HCT116 (cell line): ENCODE results near the gene ISCA2. TPM values are rescaled to one million over a fixed set of nuclear protein-coding genes. Genes with fewer than 3 reads are reported as not detected.

Experiments used
- ATAC-seq: fragments of 200-7000 bp; cut with Tn5 transposase; 2 replicates; pipeline ENCODE4 v1.9.1; 2020; ENCODE audit warnings: mild to moderate bottlenecking, moderate library complexity
- BruUV-seq: library from RNA; stranded (reverse); fragments of 400-500 nt; replicated peaks from 2 replicates; lab custom pipeline; 2021; lab: Mats Ljungman, UMichigan
- CTCF ChIA-PET: fragments of 300-600 bp; sonication (Branson Sonifier 250); formaldehyde crosslinking; loops from one replicate; lab custom pipeline; 2021; ENCODE audit warnings: antibody characterized with exemption; lab: Charles Lee
- POLR2A ChIA-PET: fragments of 300-600, 350-600 bp; sonication (Branson Sonifier 250); formaldehyde crosslinking; loops from one replicate; lab custom pipeline; 2021; ENCODE audit warnings: antibody characterized with exemption; lab: Charles Lee
- RAD21 ChIA-PET, 2 experiments: fragments of 300-600 bp; sonication (Branson Sonifier 250); formaldehyde crosslinking; loops; one replicate each; lab custom pipeline; 2023; ENCODE audit warnings: low total read pairs in 2 of 2; ENCODE audit not compliant: uncharacterized antibody in 2 of 2, unreplicated experiment in 2 of 2, low non-redundant PET in 1 of 2; lab: Charles Lee
- DNase-seq: peaks from one replicate; pipeline ENCODE4 v3.0.0-alpha.2; 2010; ENCODE audit warnings: low read depth, low spot score
- H2AFZ ChIP-seq: fragments of 200-600 bp; shearing (Covaris generic), sonication (generic); 2 replicates; pipeline ENCODE4 v1.6.1; 2017; ENCODE audit warnings: low read depth, mixed run types, mixed read lengths, antibody characterized with exemption, low read length; ENCODE audit not compliant: poor library complexity, severe bottlenecking
- H3K27ac ChIP-seq: 2 replicates; pipeline ENCODE4 v1.5.1; 2012; ENCODE audit warnings: low read depth, low read length
- H3K27me3 ChIP-seq: fragments of 200-600 bp; sonication (generic); 2 replicates; pipeline ENCODE4 v1.6.1; 2016; ENCODE audit warnings: mixed run types, low read length, mixed read lengths; ENCODE audit not compliant: insufficient read depth
- H3K36me3 ChIP-seq, 2 experiments: fragments of 200-500 bp in 1 of 2; fragments of 200-600 bp in 1 of 2; sonication (Bioruptor generic) in 1 of 2; sonication (generic) in 1 of 2; 2 replicates each; pipeline versions ENCODE4 v1.5.1 to v1.6.1; 2014 to 2016; ENCODE audit warnings: low read length in 2 of 2, inconsistent platforms in 1 of 2, mixed read lengths in 1 of 2, mixed run types in 1 of 2; ENCODE audit not compliant: insufficient read depth in 2 of 2, control insufficient read depth in 1 of 2
- H3K4me1 ChIP-seq, 2 experiments: fragments of 200-600 bp in 1 of 2; sonication (generic) in 1 of 2; 2 replicates each; pipeline versions ENCODE4 v1.5.1 to v1.6.1; 2012 to 2017; ENCODE audit warnings: low read length in 2 of 2, inconsistent platforms in 1 of 2, mild to moderate bottlenecking in 1 of 2, mixed read lengths in 1 of 2, mixed run types in 1 of 2, moderate library complexity in 1 of 2; ENCODE audit not compliant: insufficient read depth in 2 of 2, control insufficient read depth in 1 of 2
- H3K4me2 ChIP-seq: fragments of 200-600 bp; sonication (generic); 2 replicates; pipeline ENCODE4 v1.6.1; 2017; ENCODE audit warnings: mixed run types, low read length, mixed read lengths
- H3K4me3 ChIP-seq, 2 experiments: fragments of 200-600 bp in 1 of 2; sonication (generic) in 1 of 2; replicated peaks in 1 of 2; 2 replicates each; pipeline ENCODE4 v1.5.1; 2011 to 2016; ENCODE audit warnings: low read length in 2 of 2, control low read depth in 1 of 2, low read depth in 1 of 2, mild to moderate bottlenecking in 1 of 2, mixed read lengths in 1 of 2, mixed run types in 1 of 2
- H3K79me2 ChIP-seq: fragments of 200-600 bp; sonication (generic); 2 replicates; pipeline ENCODE4 v1.6.1; 2017; ENCODE audit warnings: mild to moderate bottlenecking, mixed run types, low read length, moderate library complexity, mixed read lengths; ENCODE audit not compliant: insufficient read depth
- H3K9ac ChIP-seq: fragments of 200-600 bp; sonication (generic); 2 replicates; pipeline ENCODE4 v1.6.1; 2016; ENCODE audit warnings: low read length, mixed read lengths
- H3K9me2 ChIP-seq: fragments of 200-600 bp; sonication (generic), shearing (Covaris generic); 2 replicates; pipeline ENCODE4 v1.6.1; 2017; ENCODE audit warnings: mixed run types, mild to moderate bottlenecking, moderate library complexity; ENCODE audit not compliant: insufficient read depth
- H3K9me3 ChIP-seq, 2 experiments: fragments of 200-500 bp in 1 of 2; fragments of 200-600 bp in 1 of 2; sonication (Bioruptor generic) in 1 of 2; sonication (generic) in 1 of 2; 2 replicates each; pipeline ENCODE4 v1.6.1; 2014 to 2017; ENCODE audit warnings: low read length in 2 of 2, mixed read lengths in 2 of 2, inconsistent platforms in 1 of 2, low read depth in 1 of 2, mild to moderate bottlenecking in 1 of 2, mixed run types in 1 of 2, moderate library complexity in 1 of 2; ENCODE audit not compliant: control insufficient read depth in 1 of 2, insufficient read depth in 1 of 2
- H4K20me1 ChIP-seq: fragments of 200-600 bp; sonication (generic), shearing (Covaris generic); 2 replicates; pipeline ENCODE4 v1.6.1; 2017; ENCODE audit warnings: mixed run types, mild to moderate bottlenecking, moderate library complexity; ENCODE audit not compliant: insufficient read depth
- ATF3 ChIP-seq: IDR thresholded peaks from 2 replicates; pipeline ENCODE4 v1.6.1; 2012
- CBX3 ChIP-seq: IDR thresholded peaks from 2 replicates; pipeline ENCODE4 v1.6.1; 2012; ENCODE audit warnings: low read depth
- CTCF ChIP-seq, 3 experiments: fragments of 200-600 bp in 1 of 3; sonication (generic) in 1 of 3; IDR thresholded peaks in 2 of 3; conservative IDR thresholded peaks in 1 of 3; 2 replicates each; pipeline ENCODE4 v1.5.1; 2012 to 2017; ENCODE audit warnings: low read depth in 2 of 3, low read length in 2 of 3, antibody characterized with exemption in 1 of 3, borderline replicate concordance in 1 of 3, control low read depth in 1 of 3, mild to moderate bottlenecking in 1 of 3, mixed read lengths in 1 of 3, mixed run types in 1 of 3, moderate library complexity in 1 of 3; ENCODE audit not compliant: insufficient read depth in 1 of 3
- EGR1 ChIP-seq: IDR thresholded peaks from 2 replicates; pipeline ENCODE4 v1.6.1; 2012; ENCODE audit warnings: low read depth
- ELF1 ChIP-seq: IDR thresholded peaks from 2 replicates; pipeline ENCODE4 v1.6.1; 2012; ENCODE audit warnings: low read depth, borderline replicate concordance
- EZH2 ChIP-seq: fragments of 200-600 bp; sonication (generic); IDR thresholded peaks from 2 replicates; pipeline ENCODE4 v1.6.1; 2017; ENCODE audit warnings: antibody characterized with exemption, mixed run types
- EZH2phosphoT487 ChIP-seq: fragments of 200-600 bp; IDR thresholded peaks from 2 replicates; pipeline ENCODE4 v1.6.1; 2018; ENCODE audit warnings: antibody characterized with exemption, borderline replicate concordance
- JUND ChIP-seq: IDR thresholded peaks from 2 replicates; pipeline ENCODE4 v1.6.1; 2012
- MAX ChIP-seq: IDR thresholded peaks from 2 replicates; pipeline ENCODE4 v1.6.1; 2012
- POLR2A ChIP-seq: IDR thresholded peaks from 2 replicates; pipeline ENCODE4 v1.7.0; 2011; ENCODE audit warnings: borderline replicate concordance; ENCODE audit not compliant: insufficient read depth, insufficient read length; ENCODE audit errors: extremely low read depth
- POLR2AphosphoS5 ChIP-seq: IDR thresholded peaks from 2 replicates; pipeline ENCODE4 v1.6.1; 2011; ENCODE audit warnings: mild to moderate bottlenecking, low read depth, low read length, moderate library complexity
- RAD21 ChIP-seq: IDR thresholded peaks from 2 replicates; pipeline ENCODE4 v1.6.1; 2012; ENCODE audit warnings: low read depth, mild to moderate bottlenecking
- REST ChIP-seq: IDR thresholded peaks from 2 replicates; pipeline ENCODE4 v1.6.1; 2012; ENCODE audit warnings: low read depth
- SP1 ChIP-seq: IDR thresholded peaks from 2 replicates; pipeline ENCODE4 v1.6.1; 2012; ENCODE audit warnings: low read depth
- SRF ChIP-seq: IDR thresholded peaks from 2 replicates; pipeline ENCODE4 v1.6.1; 2012; ENCODE audit warnings: low read depth
- TCF7L2 ChIP-seq: IDR thresholded peaks from 2 replicates; pipeline ENCODE4 v1.7.0; 2011; ENCODE audit warnings: borderline replicate concordance, inconsistent platforms; ENCODE audit not compliant: insufficient read depth, insufficient read length; ENCODE audit errors: extremely low read depth
- YY1 ChIP-seq: IDR thresholded peaks from 2 replicates; pipeline ENCODE4 v1.6.1; 2011; ENCODE audit warnings: low read length, low read depth, moderate library complexity, mild to moderate bottlenecking; ENCODE audit not compliant: insufficient replicate concordance; ENCODE audit errors: extremely low read depth
- ZBTB33 ChIP-seq: IDR thresholded peaks from 2 replicates; pipeline ENCODE4 v1.6.1; 2011; ENCODE audit warnings: mild to moderate bottlenecking, low read length, moderate library complexity; ENCODE audit not compliant: insufficient replicate concordance; ENCODE audit errors: extremely low read depth
- ZFX ChIP-seq: fragments of 450-650 bp; IDR thresholded peaks from 2 replicates; pipeline ENCODE4 v1.6.1; 2017
- ZNF274 ChIP-seq: fragments of 200-500 bp; sonication (Bioruptor generic); IDR thresholded peaks from 2 replicates; pipeline ENCODE4 v1.6.1; 2014; ENCODE audit warnings: mild to moderate bottlenecking, low read depth, low read length, inconsistent platforms
- intact Hi-C: fragments of 100-400 bp; cut with micrococcal nuclease; formaldehyde crosslinking; loops from 2 replicates; pipeline ENCODE4 v1.10.0; 2022
- total RNA-seq: library from RNA; stranded (reverse); gene quantifications from one replicate; pipeline ENCODE4 v1.2.1, GENCODE V29; 2021; ENCODE audit not compliant: unreplicated experiment

The ISCA2 gene
- total RNA-seq, 1 experiment from 2014 or later, result 27.5 TPM

- intact Hi-C loops, result no loop called here
- POLR2A ChIA-PET, result no interaction called here
- BruUV-seq, result no TSS peak
- H3K9ac ChIP-seq, result no peak overlapping the region
- TF ChIP-seq SRF (no peak), ELF1 (no peak), ZNF274 (no peak), RAD21 (no peak), EZH2phosphoT487 (no peak), POLR2AphosphoS5 (no peak), YY1 (no peak), EZH2 (no peak), ZFX (no peak), CBX3 (no peak), EGR1 (no peak), CTCF (IDR thresholded peaks at IDR 0.05 in 2 of 3, conservative IDR thresholded peaks at IDR 0.05 in 1 of 3; ENCODE audit: borderline replicate concordance in 1 of 3, insufficient read depth in 1 of 3, low read depth in 2 of 3, low read length in 2 of 3) (no peak), ATF3 (no peak), REST (no peak), MAX (no peak), TCF7L2 (no peak), ZBTB33 (no peak), JUND (no peak), SP1 (no peak), POLR2A (no peak)
- H3K4me1 ChIP-seq, result no peaks in the 10 kb centered on the region
- no peaks in the 10 kb centered on the region for H3K9me3 ChIP-seq
- H2AFZ ChIP-seq, result no peak overlapping the region
- DNase-seq (no peak), ATAC-seq (no peak)
- no peak overlapping the region for H3K27ac ChIP-seq
- RAD21 ChIA-PET, result no interaction called here
- no peaks in the 10 kb centered on the region for H3K79me2 ChIP-seq
- CTCF ChIA-PET, result interaction anchor here (1.8 kb wide), 1 partner anchor 8 kb away, joined by 5 read pairs; no protein-coding TSS in a partner anchor
- no peak overlapping the region for H3K4me3 ChIP-seq
- H3K27me3 ChIP-seq, result no peaks in the 10 kb centered on the region
- no peak overlapping the region for H3K4me2 ChIP-seq
- no peaks in the 10 kb centered on the region for H3K9me2 ChIP-seq
- no peaks in the 10 kb centered on the region for H4K20me1 ChIP-seq
- H3K36me3 ChIP-seq, result no peaks in the 10 kb centered on the region
Measured at GRCh38 chr14:74539503-74539902, 45.9 kb downstream of the ISCA2 start.
